HG03095 (cell line): ENCODE measurements around the gene CYFIP2.

Experiments used
- ATAC-seq: cut with Tn5 transposase; IDR thresholded peaks from one replicate; pipeline ENCODE4 v1.9.1; 2021; ENCODE audit warnings: moderate library complexity; ENCODE audit not compliant: unreplicated experiment

CYFIP2 gene

GRCh38 chr5:157352756-157353340 is 86.9 kb downstream of the CYFIP2 start:
- no peak for ATAC-seq

GRCh38 chr5:157354800-157355199 is 88.9 kb downstream of the CYFIP2 start:
- no peak for ATAC-seq

- no peak for ATAC-seq
Observed at GRCh38 chr5:157356576-157356975, 90.7 kb downstream of the CYFIP2 start.

- no peak for ATAC-seq
Observed at GRCh38 chr5:157357823-157358222, 91.9 kb downstream of the CYFIP2 start.

- no peak for ATAC-seq
Observed at GRCh38 chr5:157358871-157359270, 92.9 kb downstream of the CYFIP2 start.

GRCh38 chr5:157359356-157360055 is 93.6 kb downstream of the CYFIP2 start:
- no peak for ATAC-seq

GRCh38 chr5:157362012-157362411 is 96.1 kb downstream of the CYFIP2 start:
- ATAC-seq = no peak

- ATAC-seq = no peak
Observed at GRCh38 chr5:157362502-157362901, 96.6 kb downstream of the CYFIP2 start.

- ATAC-seq = no peak
Observed at GRCh38 chr5:157362982-157363381, 97.1 kb downstream of the CYFIP2 start.

- no peak for ATAC-seq
Observed at GRCh38 chr5:157365732-157366131, 99.8 kb downstream of the CYFIP2 start.

GRCh38 chr5:157366741-157367674 is 101.1 kb downstream of the CYFIP2 start:
- no peak for ATAC-seq

- ATAC-seq = no peak
Observed at GRCh38 chr5:157369507-157369906, 103.6 kb downstream of the CYFIP2 start.

- no peak for ATAC-seq
Observed at GRCh38 chr5:157370967-157371366, 105.0 kb downstream of the CYFIP2 start.

GRCh38 chr5:157371655-157372471 is 105.9 kb downstream of the CYFIP2 start:
- ATAC-seq = no peak

GRCh38 chr5:157372472-157372822 is 106.5 kb downstream of the CYFIP2 start:
- ATAC-seq = no peak

- ATAC-seq = no peak
Observed at GRCh38 chr5:157378509-157378908, 112.6 kb downstream of the CYFIP2 start.

GRCh38 chr5:157379983-157380382 is 114.1 kb downstream of the CYFIP2 start:
- ATAC-seq = no peak

- ATAC-seq = no peak
Observed at GRCh38 chr5:157381746-157382145, 115.8 kb downstream of the CYFIP2 start.

GRCh38 chr5:157382996-157383800 is 117.3 kb downstream of the CYFIP2 start:
- ATAC-seq = no peak
